GM19395 (cell line): ENCODE results near the gene GPC6.

Experiments
- ATAC-seq: cut with Tn5 transposase; IDR thresholded peaks from one replicate; pipeline ENCODE4 v1.9.1; 2021; ENCODE audit warnings: mild to moderate bottlenecking, moderate library complexity; ENCODE audit not compliant: unreplicated experiment

Gene GPC6

DNA sequence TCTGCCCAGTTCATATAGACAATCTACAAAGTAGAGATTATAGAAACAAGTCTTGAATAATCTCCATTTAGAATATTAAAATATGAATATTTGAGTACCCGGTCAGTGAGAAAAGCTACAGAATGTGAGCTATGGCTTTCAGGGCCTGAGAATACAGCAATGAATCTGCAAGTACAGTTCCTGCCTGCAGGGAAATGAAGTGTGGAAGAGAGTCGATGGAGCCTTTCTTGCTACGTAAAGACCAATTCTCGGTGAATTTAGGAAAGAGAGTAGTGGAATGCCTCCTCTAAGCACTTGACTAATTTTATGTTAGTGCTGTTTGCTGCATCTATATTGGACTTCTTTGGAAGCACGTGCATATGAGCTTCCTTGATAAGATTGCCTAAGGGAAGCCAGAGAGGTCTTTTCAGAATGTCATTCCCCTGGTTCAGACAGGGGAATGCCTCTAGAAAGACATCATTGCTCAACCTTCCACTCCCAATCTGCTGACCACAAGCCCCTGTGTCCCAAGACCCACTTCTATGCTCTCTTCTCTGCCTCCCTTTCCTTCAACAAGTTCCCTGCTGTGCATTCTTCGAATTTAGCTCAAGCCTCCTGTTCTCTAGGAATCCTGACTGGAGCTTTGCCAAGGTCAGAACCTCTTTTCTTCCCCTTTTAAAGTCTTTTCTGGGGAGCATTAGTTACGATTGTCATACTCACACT, 41.9 kb downstream of the GPC6 start:
- no peak for ATAC-seq

- ATAC-seq: no peak
These were observed 44.4 kb downstream of the GPC6 start for GRCh38 chr13:93270769-93271742.

DNA sequence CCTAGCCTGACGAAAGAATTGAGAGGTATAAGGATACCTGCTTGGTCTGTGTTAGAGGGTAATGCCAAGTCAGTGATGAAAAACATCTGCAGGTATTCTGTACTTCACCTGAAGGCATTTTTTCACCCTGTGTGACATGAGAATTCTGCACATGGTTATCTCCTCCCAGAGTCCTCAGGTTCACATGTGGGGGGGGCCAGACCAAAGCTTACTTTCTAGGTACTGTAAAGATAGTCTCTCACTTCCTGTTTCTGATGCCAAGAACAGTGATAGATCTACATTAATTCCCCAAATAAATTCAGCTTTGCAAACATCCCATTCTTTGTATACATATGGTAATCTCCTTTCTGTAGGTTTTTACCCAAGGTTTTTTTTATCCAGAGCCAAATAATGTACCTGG, 53.4 kb downstream of the GPC6 start:
- no peak for ATAC-seq

GRCh38 chr13:93280688-93281087, 54.1 kb downstream of the GPC6 start:
- no peak for ATAC-seq

GRCh38 chr13:93283255-93283654, 56.6 kb downstream of the GPC6 start:
- no peak for ATAC-seq

GRCh38 chr13:93284064-93284463, 57.5 kb downstream of the GPC6 start:
- ATAC-seq: no peak

- ATAC-seq: no peak
These were observed 59.4 kb downstream of the GPC6 start for GRCh38 chr13:93286047-93286446.

- ATAC-seq: no peak
These were observed 62.4 kb downstream of the GPC6 start for GRCh38 chr13:93289053-93289452.

- ATAC-seq: no peak
These were observed 63.2 kb downstream of the GPC6 start for GRCh38 chr13:93289842-93290241.

DNA sequence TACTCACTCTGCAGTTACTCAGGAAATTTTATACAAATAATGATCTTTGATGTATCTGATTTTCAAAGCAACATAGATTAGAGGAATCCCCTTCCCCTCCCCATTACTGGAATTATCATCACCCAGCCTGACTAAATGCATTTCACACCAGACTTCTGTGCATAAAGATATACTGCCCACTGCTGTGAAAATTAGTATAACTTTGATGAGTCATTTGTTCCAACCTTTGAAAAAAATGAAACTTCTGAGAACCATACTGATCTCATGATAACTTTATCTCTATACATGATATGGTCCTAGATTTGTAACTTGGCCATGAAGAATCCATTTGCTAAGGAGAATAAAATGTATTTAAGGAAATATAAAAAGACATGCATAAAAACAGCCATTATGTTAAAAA, 63.9 kb downstream of the GPC6 start:
- no peak for ATAC-seq

GRCh38 chr13:93292366-93292765, 65.8 kb downstream of the GPC6 start:
- ATAC-seq: no peak

- ATAC-seq: no peak
These were observed 67.1 kb downstream of the GPC6 start for GRCh38 chr13:93293710-93294109.

DNA sequence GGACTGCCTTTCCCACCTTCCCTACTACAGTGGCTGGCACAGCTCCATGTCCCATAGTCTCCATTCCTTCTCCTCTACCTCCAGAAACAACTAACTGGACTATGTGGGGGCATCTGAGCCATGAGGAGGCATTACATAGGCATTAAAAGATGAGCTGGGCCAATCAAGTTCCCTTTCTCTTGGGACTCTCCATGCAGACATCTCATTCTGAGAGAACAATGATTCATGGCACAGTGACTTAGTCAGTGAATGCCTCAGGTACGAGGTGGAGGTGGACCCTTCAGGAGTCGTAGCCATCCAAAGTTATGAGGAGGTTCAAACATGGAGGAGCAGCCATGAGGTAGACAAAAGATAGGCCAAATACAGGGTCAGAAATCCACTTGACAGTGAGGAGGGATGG, 70.0 kb downstream of the GPC6 start:
- no peak for ATAC-seq

GRCh38 chr13:93298713-93299112, 72.1 kb downstream of the GPC6 start:
- ATAC-seq: no peak

GRCh38 chr13:93304134-93304533, 77.5 kb downstream of the GPC6 start:
- ATAC-seq: no peak

- no peak for ATAC-seq
These were observed 78.4 kb downstream of the GPC6 start for GRCh38 chr13:93304868-93305613.

- ATAC-seq: no peak
These were observed 79.3 kb downstream of the GPC6 start for GRCh38 chr13:93305886-93306285.

- ATAC-seq: no peak
These were observed 80.5 kb downstream of the GPC6 start for GRCh38 chr13:93307136-93307535.

GRCh38 chr13:93307651-93308050, 81.0 kb downstream of the GPC6 start:
- ATAC-seq: no peak

GRCh38 chr13:93309886-93310523, 83.4 kb downstream of the GPC6 start:
- no peak for ATAC-seq

DNA sequence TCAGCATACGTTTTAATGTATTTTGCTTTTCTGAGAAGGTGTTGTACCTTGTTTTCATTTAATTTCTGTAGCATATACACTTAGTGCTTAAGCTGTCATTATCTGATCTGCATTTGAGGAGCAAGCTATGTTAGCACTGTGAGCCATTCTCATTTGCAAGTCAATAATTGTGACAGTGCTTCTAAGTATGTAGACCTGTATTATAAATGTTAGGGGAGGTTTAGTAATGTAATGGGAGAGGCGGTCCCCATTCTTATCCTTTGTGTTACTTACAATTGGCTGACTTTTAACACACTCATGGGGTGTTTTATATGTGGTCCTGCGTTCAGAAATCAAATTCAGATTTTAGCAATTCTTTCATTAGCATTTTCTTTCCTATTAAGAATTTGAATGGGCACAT, 90.2 kb downstream of the GPC6 start:
- ATAC-seq: no peak
